SK-N-SH treated with all-trans-retinoic acid at 6 μM for 48 hours (cell line): Measurements from ENCODE around the gene PLEKHJ1.

Source experiments
- ATAC-seq: fragments of 200-7000 bp; cut with Tn5 transposase; 3 replicates; pipeline ENCODE4 v1.9.1; 2020; ENCODE audit warnings: mild to moderate bottlenecking, moderate library complexity
- ARNTL ChIP-seq: fragments of 450-650 bp; formaldehyde crosslinking; IDR thresholded peaks from 2 replicates; pipeline ENCODE4 v1.5.0; 2020; ENCODE audit warnings: low read depth, mild to moderate bottlenecking, moderate library complexity, borderline replicate concordance
- BACH2 ChIP-seq: fragments of 250-450 bp; sonication (Bioruptor Pico); IDR thresholded peaks from 2 replicates; pipeline ENCODE4 v1.9.0; 2021; ENCODE audit warnings: mild to moderate bottlenecking, borderline replicate concordance
- CSDC2 ChIP-seq: fragments of 250-450 bp; sonication (Bioruptor Pico); IDR thresholded peaks from 2 replicates; pipeline ENCODE4 v1.5.0; 2020; ENCODE audit warnings: mild to moderate bottlenecking, moderate library complexity
- CSRNP3 ChIP-seq: fragments of 250-450 bp; sonication (Bioruptor Pico); IDR thresholded peaks from 2 replicates; pipeline ENCODE4 v1.5.1; 2021; ENCODE audit warnings: mild to moderate bottlenecking, moderate library complexity
- ESRRG ChIP-seq: fragments of 250-450 bp; sonication (Bioruptor Pico); IDR thresholded peaks from 2 replicates; pipeline ENCODE4 v1.6.1; 2021; ENCODE audit warnings: mild to moderate bottlenecking
- GLIS3 ChIP-seq: fragments of 250-450 bp; sonication (Bioruptor Pico); IDR thresholded peaks from 2 replicates; pipeline ENCODE4 v1.5.0; 2020; ENCODE audit warnings: mild to moderate bottlenecking, moderate library complexity
- ISL1 ChIP-seq: fragments of 250-450 bp; sonication (Bioruptor Pico); IDR thresholded peaks from 2 replicates; pipeline ENCODE4 v2.1.2; 2022; ENCODE audit warnings: mild to moderate bottlenecking, moderate library complexity
- OSR1 ChIP-seq: fragments of 250-450 bp; sonication (Bioruptor Pico); IDR thresholded peaks from 2 replicates; pipeline ENCODE4 v1.8.0; 2022; ENCODE audit warnings: moderate library complexity, mild to moderate bottlenecking, inconsistent platforms
- PPARA ChIP-seq: fragments of 250-450 bp; sonication (Bioruptor Pico); IDR thresholded peaks from 2 replicates; pipeline ENCODE4 v1.5.0; 2020; ENCODE audit warnings: mild to moderate bottlenecking, borderline replicate concordance
- RARB ChIP-seq: fragments of 250-450 bp; sonication (Bioruptor Pico); IDR thresholded peaks from 2 replicates; pipeline ENCODE4 v1.8.0; 2021; ENCODE audit warnings: mild to moderate bottlenecking, moderate library complexity
- SNAI2 ChIP-seq: fragments of 250-450 bp; sonication (Bioruptor Pico); IDR thresholded peaks from 2 replicates; pipeline ENCODE4 v1.5.0; 2020; ENCODE audit warnings: mild to moderate bottlenecking, moderate library complexity
- TCF4 ChIP-seq: fragments of 250-450 bp; sonication (Bioruptor Pico); IDR thresholded peaks from 2 replicates; pipeline ENCODE4 v1.8.0; 2021; ENCODE audit warnings: mild to moderate bottlenecking, moderate library complexity, borderline replicate concordance
- TOX ChIP-seq: fragments of 250-450 bp; sonication (Bioruptor Pico); IDR thresholded peaks from 2 replicates; pipeline ENCODE4 v1.8.0; 2021; ENCODE audit warnings: mild to moderate bottlenecking, moderate library complexity, borderline replicate concordance
- ZC3H10 ChIP-seq: fragments of 250-450 bp; sonication (Bioruptor Pico); IDR thresholded peaks from 2 replicates; pipeline ENCODE4 v1.5.1; 2021; ENCODE audit warnings: mild to moderate bottlenecking, moderate library complexity
- ZNF565 ChIP-seq: fragments of 450-650 bp; formaldehyde crosslinking; conservative IDR thresholded peaks from 2 replicates; pipeline ENCODE4 v1.5.0; 2020; ENCODE audit warnings: low read depth, mild to moderate bottlenecking, moderate library complexity
- ZNF70 ChIP-seq: fragments of 450-650 bp; formaldehyde crosslinking; IDR thresholded peaks from 2 replicates; pipeline ENCODE4 v1.5.0; 2020; ENCODE audit warnings: mild to moderate bottlenecking, moderate library complexity
- ZNF8 ChIP-seq: fragments of 450-650 bp; formaldehyde crosslinking; IDR thresholded peaks from 2 replicates; pipeline ENCODE4 v1.5.0; 2020; ENCODE audit warnings: mild to moderate bottlenecking, moderate library complexity
- TF ChIP-seq, protein P1 (sequence below): fragments of 250-450 bp; sonication (Bioruptor Pico); IDR thresholded peaks from 2 replicates; pipeline ENCODE4 v1.8.0; 2020; ENCODE audit warnings: mild to moderate bottlenecking, moderate library complexity, borderline replicate concordance
- TF ChIP-seq, protein P2 (sequence below): fragments of 250-450 bp; sonication (Bioruptor Pico); IDR thresholded peaks from 2 replicates; pipeline ENCODE4 v1.8.0; 2021; ENCODE audit warnings: low read depth, mild to moderate bottlenecking, moderate library complexity, borderline replicate concordance
- TF ChIP-seq, protein P3 (sequence below): fragments of 250-450 bp; sonication (Bioruptor Pico); IDR thresholded peaks from 2 replicates; pipeline ENCODE4 v1.5.0; 2020; ENCODE audit warnings: mild to moderate bottlenecking, moderate library complexity
- TF ChIP-seq, protein P4 (sequence below): fragments of 250-450 bp; sonication (Bioruptor Pico); IDR thresholded peaks from 2 replicates; pipeline ENCODE4 v1.5.1; 2020; ENCODE audit warnings: low read depth, mild to moderate bottlenecking, moderate library complexity

Gene PLEKHJ1

DNA sequence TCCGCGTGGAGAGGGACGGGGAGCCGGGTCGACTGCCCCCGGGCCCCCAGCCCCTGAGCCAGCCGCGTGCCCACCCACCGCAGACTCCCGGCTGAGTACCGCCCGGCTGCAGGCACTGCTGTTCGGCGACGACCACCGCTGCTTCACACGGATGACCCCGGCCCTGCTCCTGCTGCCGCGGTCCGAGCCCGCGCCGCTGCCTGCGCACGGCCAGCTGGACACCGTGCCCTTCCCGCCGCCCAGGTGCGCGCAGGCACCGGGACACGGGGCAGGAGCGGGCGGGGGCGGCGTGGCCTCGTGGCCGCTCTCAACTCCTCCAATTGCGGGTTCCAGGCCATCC is 14.6 kb upstream of the PLEKHJ1 start:
- ATAC-seq, result no peak
- TF ChIP-seq ARNTL (no peak), CSDC2 (CRISPR knock-in tag) (no peak), RARB (CRISPR knock-in tag) (no peak), TOX (no peak), PPARA (CRISPR knock-in tag) (no peak), OSR1 (no peak), ZC3H10 (no peak), GLIS3 (no peak)
- TF ChIP-seq, protein P1, sequence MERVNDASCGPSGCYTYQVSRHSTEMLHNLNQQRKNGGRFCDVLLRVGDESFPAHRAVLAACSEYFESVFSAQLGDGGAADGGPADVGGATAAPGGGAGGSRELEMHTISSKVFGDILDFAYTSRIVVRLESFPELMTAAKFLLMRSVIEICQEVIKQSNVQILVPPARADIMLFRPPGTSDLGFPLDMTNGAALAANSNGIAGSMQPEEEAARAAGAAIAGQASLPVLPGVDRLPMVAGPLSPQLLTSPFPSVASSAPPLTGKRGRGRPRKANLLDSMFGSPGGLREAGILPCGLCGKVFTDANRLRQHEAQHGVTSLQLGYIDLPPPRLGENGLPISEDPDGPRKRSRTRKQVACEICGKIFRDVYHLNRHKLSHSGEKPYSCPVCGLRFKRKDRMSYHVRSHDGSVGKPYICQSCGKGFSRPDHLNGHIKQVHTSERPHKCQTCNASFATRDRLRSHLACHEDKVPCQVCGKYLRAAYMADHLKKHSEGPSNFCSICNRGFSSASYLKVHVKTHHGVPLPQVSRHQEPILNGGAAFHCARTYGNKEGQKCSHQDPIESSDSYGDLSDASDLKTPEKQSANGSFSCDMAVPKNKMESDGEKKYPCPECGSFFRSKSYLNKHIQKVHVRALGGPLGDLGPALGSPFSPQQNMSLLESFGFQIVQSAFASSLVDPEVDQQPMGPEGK (CRISPR knock-in tag), result no peak
- TF ChIP-seq, protein P2, sequence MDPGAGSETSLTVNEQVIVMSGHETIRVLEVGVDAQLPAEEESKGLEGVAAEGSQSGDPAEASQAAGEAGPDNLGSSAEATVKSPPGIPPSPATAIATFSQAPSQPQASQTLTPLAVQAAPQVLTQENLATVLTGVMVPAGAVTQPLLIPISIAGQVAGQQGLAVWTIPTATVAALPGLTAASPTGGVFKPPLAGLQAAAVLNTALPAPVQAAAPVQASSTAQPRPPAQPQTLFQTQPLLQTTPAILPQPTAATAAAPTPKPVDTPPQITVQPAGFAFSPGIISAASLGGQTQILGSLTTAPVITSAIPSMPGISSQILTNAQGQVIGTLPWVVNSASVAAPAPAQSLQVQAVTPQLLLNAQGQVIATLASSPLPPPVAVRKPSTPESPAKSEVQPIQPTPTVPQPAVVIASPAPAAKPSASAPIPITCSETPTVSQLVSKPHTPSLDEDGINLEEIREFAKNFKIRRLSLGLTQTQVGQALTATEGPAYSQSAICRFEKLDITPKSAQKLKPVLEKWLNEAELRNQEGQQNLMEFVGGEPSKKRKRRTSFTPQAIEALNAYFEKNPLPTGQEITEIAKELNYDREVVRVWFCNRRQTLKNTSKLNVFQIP (CRISPR knock-in tag), result no peak
- TF ChIP-seq, protein P3, sequence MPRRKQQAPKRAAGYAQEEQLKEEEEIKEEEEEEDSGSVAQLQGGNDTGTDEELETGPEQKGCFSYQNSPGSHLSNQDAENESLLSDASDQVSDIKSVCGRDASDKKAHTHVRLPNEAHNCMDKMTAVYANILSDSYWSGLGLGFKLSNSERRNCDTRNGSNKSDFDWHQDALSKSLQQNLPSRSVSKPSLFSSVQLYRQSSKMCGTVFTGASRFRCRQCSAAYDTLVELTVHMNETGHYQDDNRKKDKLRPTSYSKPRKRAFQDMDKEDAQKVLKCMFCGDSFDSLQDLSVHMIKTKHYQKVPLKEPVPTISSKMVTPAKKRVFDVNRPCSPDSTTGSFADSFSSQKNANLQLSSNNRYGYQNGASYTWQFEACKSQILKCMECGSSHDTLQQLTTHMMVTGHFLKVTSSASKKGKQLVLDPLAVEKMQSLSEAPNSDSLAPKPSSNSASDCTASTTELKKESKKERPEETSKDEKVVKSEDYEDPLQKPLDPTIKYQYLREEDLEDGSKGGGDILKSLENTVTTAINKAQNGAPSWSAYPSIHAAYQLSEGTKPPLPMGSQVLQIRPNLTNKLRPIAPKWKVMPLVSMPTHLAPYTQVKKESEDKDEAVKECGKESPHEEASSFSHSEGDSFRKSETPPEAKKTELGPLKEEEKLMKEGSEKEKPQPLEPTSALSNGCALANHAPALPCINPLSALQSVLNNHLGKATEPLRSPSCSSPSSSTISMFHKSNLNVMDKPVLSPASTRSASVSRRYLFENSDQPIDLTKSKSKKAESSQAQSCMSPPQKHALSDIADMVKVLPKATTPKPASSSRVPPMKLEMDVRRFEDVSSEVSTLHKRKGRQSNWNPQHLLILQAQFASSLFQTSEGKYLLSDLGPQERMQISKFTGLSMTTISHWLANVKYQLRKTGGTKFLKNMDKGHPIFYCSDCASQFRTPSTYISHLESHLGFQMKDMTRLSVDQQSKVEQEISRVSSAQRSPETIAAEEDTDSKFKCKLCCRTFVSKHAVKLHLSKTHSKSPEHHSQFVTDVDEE (CRISPR knock-in tag), result no peak
- TF ChIP-seq, protein P4, sequence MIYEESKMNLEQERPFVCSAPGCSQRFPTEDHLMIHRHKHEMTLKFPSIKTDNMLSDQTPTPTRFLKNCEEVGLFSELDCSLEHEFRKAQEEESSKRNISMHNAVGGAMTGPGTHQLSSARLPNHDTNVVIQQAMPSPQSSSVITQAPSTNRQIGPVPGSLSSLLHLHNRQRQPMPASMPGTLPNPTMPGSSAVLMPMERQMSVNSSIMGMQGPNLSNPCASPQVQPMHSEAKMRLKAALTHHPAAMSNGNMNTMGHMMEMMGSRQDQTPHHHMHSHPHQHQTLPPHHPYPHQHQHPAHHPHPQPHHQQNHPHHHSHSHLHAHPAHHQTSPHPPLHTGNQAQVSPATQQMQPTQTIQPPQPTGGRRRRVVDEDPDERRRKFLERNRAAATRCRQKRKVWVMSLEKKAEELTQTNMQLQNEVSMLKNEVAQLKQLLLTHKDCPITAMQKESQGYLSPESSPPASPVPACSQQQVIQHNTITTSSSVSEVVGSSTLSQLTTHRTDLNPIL (CRISPR knock-in tag), result no peak

- peak; percentile 5; the same call in 2 of the 3 replicates for ATAC-seq
- TF ChIP-seq ZNF565 (CRISPR knock-in tag) (no peak), CSDC2 (CRISPR knock-in tag) (no peak), PPARA (CRISPR knock-in tag) (no peak), OSR1 (no peak), TCF4 (no peak), BACH2 (CRISPR knock-in tag) (no peak), ZC3H10 (no peak), ISL1 (no peak), CSRNP3 (no peak), ARNTL (no peak), GLIS3 (no peak), ESRRG (no peak), ZNF8 (no peak), SNAI2 (CRISPR knock-in tag) (no peak), TOX (no peak), ZNF70 (CRISPR knock-in tag) (no peak)
- TF ChIP-seq, protein P3 (CRISPR knock-in tag), result no peak
- TF ChIP-seq, protein P1 (CRISPR knock-in tag), result no peak
- TF ChIP-seq, protein P4 (CRISPR knock-in tag), result no peak
These were observed 14.0 kb upstream of the PLEKHJ1 start for GRCh38 chr19:2249880-2250765.
